ENCODE measurements around the gene RAB25. TPM values are rescaled to one million over a fixed set of nuclear protein-coding genes. Genes with fewer than 3 reads are reported as not detected.

RAB25 gene
- total and polyA plus RNA-seq, 2 of the 13 experiments (the other 11 are each of a cell fraction or from before 2014, with no cell fraction given) = 0.20 to 0.22 TPM

- no peak for TF ChIP-seq HNF1B (CRISPR knock-in tag; IDR thresholded peaks at IDR 0.05)
- no peak for TF ChIP-seq ZNF484 (CRISPR knock-in tag; IDR thresholded peaks at IDR 0.05; ENCODE audit: borderline replicate concordance, low read depth)
- TF ChIP-seq ZNF460 (CRISPR knock-in tag; IDR thresholded peaks at IDR 0.05; ENCODE audit: borderline replicate concordance) = no peak
- peak; percentile 66; the same call in 1 of the 2 replicates for TF ChIP-seq KLF12 (CRISPR knock-in tag; IDR thresholded peaks at IDR 0.05; ENCODE audit: borderline replicate concordance)
- 0 out of 2 replicates have a peak, but pooled peaks have one; percentile 26 for TF ChIP-seq ZNF878 (CRISPR knock-in tag; IDR thresholded peaks at IDR 0.05)
- TF ChIP-seq RXRA (CRISPR knock-in tag; IDR thresholded peaks at IDR 0.05) = peak; percentile 29; the same call in 1 of the 2 replicates
- 0 out of 2 replicates have a peak, but pooled peaks have one; percentile 3 for TF ChIP-seq ARID4A (CRISPR knock-in tag; IDR thresholded peaks at IDR 0.05; ENCODE audit: borderline replicate concordance)
- peak; percentile 98 for TF ChIP-seq MAZ (IDR thresholded peaks at IDR 0.05; ENCODE audit: borderline replicate concordance, low read depth, low read length)
- TF ChIP-seq MAZ (CRISPR knock-in tag; IDR thresholded peaks at IDR 0.05; ENCODE audit: low read depth) = peak; percentile 52; the same call in 1 of the 2 replicates
- TF ChIP-seq ZNF614 (CRISPR knock-in tag; IDR thresholded peaks at IDR 0.05; ENCODE audit: borderline replicate concordance) = peak; percentile 12; the same call in 1 of the 2 replicates
- TF ChIP-seq PATZ1 (CRISPR knock-in tag; IDR thresholded peaks at IDR 0.05) = peak; percentile 41
- TF ChIP-seq TMF1 (CRISPR knock-in tag; IDR thresholded peaks at IDR 0.05; ENCODE audit: low read depth) = no peak
- no peak for TF ChIP-seq ZNF800 (CRISPR knock-in tag; IDR thresholded peaks at IDR 0.05)
These were observed 54.8 kb downstream of the RAB25 start (continued) for GRCh38 chr1:156115514-156116374.
